Activated B cell treated with CpG ODN at 0.5 μM for 24 hours (primary cell): ENCODE data around the gene PGM3. TPM values are rescaled to one million over a fixed set of nuclear protein-coding genes. Genes with fewer than 3 reads are reported as not detected.

ENCODE experiments used
- ATAC-seq: fragments of 200-7000 bp; cut with Tn5 transposase; one replicate; pipeline ENCODE4 v1.10.0; 2021; ENCODE audit warnings: low read depth, mild to moderate bottlenecking, moderate library complexity
- CTCF ChIA-PET: fragments of 350-600 bp; sonication (Branson Sonifier 250); formaldehyde crosslinking; loops from one replicate; lab custom pipeline; 2021; ENCODE audit warnings: antibody characterized with exemption; lab: Charles Lee
- POLR2A ChIA-PET: fragments of 350-600 bp; sonication (Branson Sonifier 250); formaldehyde crosslinking; loops from one replicate; lab custom pipeline; 2021; ENCODE audit warnings: antibody characterized with exemption; lab: Charles Lee
- DNase-seq: peaks from one replicate; pipeline ENCODE4 v3.0.0; 2022
- H3K27ac Mint-ChIP-seq: one replicate; pipeline ENCODE4 v1.8.0; 2020; ENCODE audit warnings: mixed read lengths
- H3K27me3 Mint-ChIP-seq: one replicate; pipeline ENCODE4 v1.8.0; 2021; ENCODE audit warnings: mixed read lengths
- H3K36me3 Mint-ChIP-seq: one replicate; pipeline ENCODE4 v1.8.0; 2021; ENCODE audit warnings: low read depth, mixed read lengths
- H3K4me1 Mint-ChIP-seq: one replicate; pipeline ENCODE4 v1.8.0; 2021; ENCODE audit warnings: mixed read lengths
- H3K4me3 Mint-ChIP-seq: one replicate; pipeline ENCODE4 v1.8.0; 2020; ENCODE audit warnings: mild to moderate bottlenecking, mixed read lengths
- H3K9me3 Mint-ChIP-seq: one replicate; pipeline ENCODE4 v1.8.0; 2020; ENCODE audit warnings: mixed read lengths
- intact Hi-C: fragments of 100-400 bp; cut with micrococcal nuclease; formaldehyde crosslinking; loops from one replicate; pipeline ENCODE4 v1.15.1; 2024
- total RNA-seq: library from RNA; stranded (reverse); gene quantifications from 2 replicates; pipeline ENCODE4 v1.2.3, GENCODE V29; 2022
- TF ChIP-seq, protein P1 (sequence below): fragments of 200-600 bp; IDR thresholded peaks from one replicate; pipeline ENCODE4 v1.8.0; 2022; ENCODE audit warnings: antibody characterized with exemption, mild to moderate bottlenecking

The PGM3 gene
- total RNA-seq, 1 donor from 2014 or later, result 20.1 TPM

DNA sequence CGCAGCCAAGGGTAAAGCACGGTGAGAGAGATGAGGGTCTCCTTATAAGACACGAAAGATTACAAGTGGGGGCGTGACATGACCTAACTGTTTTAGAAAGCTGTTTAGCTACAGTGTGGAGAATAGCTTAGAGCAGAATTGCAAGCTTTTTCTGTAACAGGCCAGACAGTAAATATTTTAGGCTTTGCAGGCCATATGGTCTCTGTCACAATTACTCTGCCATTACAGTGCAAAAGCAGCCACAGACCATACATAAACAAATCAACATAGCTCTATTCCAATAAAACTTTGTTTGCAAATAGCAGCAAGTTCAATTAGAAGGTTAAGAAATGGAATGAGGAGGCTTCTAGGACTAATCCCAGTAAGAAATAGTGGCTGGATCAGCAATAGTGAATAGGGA, 16.8 kb downstream of the PGM3 start:
- POLR2A ChIA-PET, result no interaction called here
- CTCF ChIA-PET, result interaction anchor here (1.6 to 1.9 kb wide), 2 partner anchors 109 to 111 kb away, joined by 4 to 5 read pairs; partner anchors contain the start of genes DOP1A and UBE3D
- H3K9me3 Mint-ChIP-seq, result no peaks in the 10 kb centered on the region
- H3K27me3 Mint-ChIP-seq, result no peaks in the 10 kb centered on the region
- DNase-seq (no peak), ATAC-seq (no peak)
- H3K4me3 Mint-ChIP-seq, result no peak overlapping the region
- H3K36me3 Mint-ChIP-seq, result peaks cover 72% of the 10 kb centered on the region
- TF ChIP-seq, protein P1, sequence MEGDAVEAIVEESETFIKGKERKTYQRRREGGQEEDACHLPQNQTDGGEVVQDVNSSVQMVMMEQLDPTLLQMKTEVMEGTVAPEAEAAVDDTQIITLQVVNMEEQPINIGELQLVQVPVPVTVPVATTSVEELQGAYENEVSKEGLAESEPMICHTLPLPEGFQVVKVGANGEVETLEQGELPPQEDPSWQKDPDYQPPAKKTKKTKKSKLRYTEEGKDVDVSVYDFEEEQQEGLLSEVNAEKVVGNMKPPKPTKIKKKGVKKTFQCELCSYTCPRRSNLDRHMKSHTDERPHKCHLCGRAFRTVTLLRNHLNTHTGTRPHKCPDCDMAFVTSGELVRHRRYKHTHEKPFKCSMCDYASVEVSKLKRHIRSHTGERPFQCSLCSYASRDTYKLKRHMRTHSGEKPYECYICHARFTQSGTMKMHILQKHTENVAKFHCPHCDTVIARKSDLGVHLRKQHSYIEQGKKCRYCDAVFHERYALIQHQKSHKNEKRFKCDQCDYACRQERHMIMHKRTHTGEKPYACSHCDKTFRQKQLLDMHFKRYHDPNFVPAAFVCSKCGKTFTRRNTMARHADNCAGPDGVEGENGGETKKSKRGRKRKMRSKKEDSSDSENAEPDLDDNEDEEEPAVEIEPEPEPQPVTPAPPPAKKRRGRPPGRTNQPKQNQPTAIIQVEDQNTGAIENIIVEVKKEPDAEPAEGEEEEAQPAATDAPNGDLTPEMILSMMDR, result no peak
- H3K27ac Mint-ChIP-seq, result no peak overlapping the region
- intact Hi-C loops, result no loop called here
- H3K4me1 Mint-ChIP-seq, result no peaks in the 10 kb centered on the region

DNA sequence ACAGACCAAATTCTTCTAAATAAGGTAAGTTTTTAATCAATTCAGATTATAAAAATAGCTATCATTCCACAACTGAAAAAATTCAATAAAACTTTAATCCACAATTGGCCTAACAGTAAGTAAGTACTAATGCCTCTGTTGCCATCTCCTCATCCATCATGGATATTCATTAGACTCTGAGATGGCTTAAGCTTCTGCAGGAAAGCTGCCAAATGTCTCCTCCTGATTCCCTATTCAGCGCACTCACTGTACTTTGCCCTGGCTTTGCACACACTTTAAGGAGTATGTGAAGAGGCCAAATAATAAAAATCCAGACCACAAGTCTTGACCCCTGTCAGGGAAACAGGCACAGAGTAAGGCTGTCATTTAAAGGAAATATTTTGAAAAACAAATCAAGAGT, 23.6 kb downstream of the PGM3 start:
- Mint-ChIP-seq H3K4me3 (no peak overlapping the region), H3K27me3 (no peaks in the 10 kb centered on the region), H3K4me1 (no peaks in the 10 kb centered on the region), H3K9me3 (no peaks in the 10 kb centered on the region), H3K27ac (no peak overlapping the region), H3K36me3 (peaks cover 86% of the 10 kb centered on the region)
- TF ChIP-seq, protein P1, result no peak
- CTCF ChIA-PET, result no interaction called here
- POLR2A ChIA-PET, result no interaction called here
- intact Hi-C loops, result no loop called here
- ATAC-seq (no peak), DNase-seq (no peak)

DNA sequence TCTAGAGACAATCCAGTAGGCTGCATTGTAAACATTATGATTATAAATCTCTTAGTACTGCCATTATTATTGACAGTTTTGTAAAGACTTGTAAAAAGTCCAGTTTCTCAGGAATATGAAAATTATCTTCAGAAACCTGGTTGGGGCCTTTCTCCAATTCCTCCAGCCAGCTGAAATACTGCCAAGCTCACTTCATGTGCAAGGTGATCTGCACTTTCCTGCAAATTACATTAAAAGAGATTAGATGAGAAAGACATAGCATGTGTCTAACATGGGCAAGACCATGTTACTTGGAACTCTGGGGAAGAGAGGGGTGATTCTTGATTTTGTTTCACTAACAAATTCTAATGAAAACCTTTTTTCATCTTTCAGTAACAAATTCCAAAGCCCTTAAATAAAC, 24.0 kb downstream of the PGM3 start:
- no peak overlapping the region for H3K27ac Mint-ChIP-seq
- ATAC-seq, result no peak
- H3K4me3 Mint-ChIP-seq, result no peak overlapping the region
- TF ChIP-seq, protein P1, result no peak
- H3K9me3 Mint-ChIP-seq, result no peaks in the 10 kb centered on the region
- ChIA-PET POLR2A (no interaction called here), CTCF (no interaction called here)
- H3K36me3 Mint-ChIP-seq, result peaks cover 86% of the 10 kb centered on the region
- intact Hi-C loops, result no loop called here
- no peaks in the 10 kb centered on the region for H3K4me1 Mint-ChIP-seq
- no peaks in the 10 kb centered on the region for H3K27me3 Mint-ChIP-seq
- no peak for DNase-seq

DNA sequence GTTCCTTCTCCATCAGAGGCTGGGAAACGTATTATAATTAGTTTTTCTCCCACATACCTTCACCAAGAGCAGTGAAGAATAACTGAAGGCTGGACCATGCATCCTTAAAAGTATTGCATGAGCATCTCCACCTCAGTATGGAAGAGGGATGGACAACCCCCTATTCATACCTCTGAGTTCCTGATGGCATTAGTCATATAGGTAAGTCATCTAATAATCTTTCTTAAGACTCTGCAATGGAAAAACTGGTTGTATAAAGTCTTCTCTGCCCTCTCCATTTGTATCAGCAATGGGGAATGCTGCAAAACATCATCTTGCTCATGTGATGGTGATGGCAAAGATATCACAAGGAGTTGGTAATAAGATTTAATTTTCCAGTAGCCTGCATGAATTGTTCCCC, 24.5 kb downstream of the PGM3 start:
- intact Hi-C loops, result no loop called here

DNA sequence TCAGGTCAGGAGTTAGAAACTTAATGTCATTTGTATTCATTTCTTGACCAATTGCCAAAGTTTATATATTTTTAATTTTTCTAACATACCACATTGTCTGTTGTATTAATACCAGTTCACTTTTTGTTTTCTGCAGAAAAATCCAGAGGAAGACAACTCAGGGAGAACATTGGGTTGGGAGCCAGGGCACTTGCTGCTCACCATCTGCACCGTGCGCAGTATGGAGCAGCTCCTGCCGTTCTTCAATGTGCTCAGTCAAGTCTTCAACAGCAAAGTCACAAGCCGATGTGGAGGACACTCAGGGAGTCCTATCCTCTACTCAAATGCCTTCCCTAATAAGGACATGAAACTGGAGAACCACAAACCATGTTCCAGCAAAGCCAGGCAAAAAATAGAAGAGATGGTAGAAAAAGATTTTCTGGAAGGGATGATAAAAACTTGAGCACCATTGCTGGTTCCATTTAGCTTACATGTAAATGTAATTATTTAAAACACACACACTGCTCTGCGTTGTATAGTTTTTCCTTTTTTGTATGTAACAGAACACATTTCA, 25.3 kb downstream of the PGM3 start:
- CTCF ChIA-PET, result interaction anchor here (1.2 kb wide), 1 partner anchor 101 kb away, joined by 3 read pairs; the partner anchor contains the start of gene DOP1A
- Mint-ChIP-seq H3K36me3 (peaks cover 85% of the 10 kb centered on the region), H3K4me1 (no peaks in the 10 kb centered on the region), H3K4me3 (no peak overlapping the region), H3K27ac (no peak overlapping the region), H3K9me3 (no peaks in the 10 kb centered on the region), H3K27me3 (no peaks in the 10 kb centered on the region)
- POLR2A ChIA-PET, result no interaction called here
- TF ChIP-seq, protein P1, result no peak
- DNase-seq (no peak), ATAC-seq (no peak)
- intact Hi-C loops, result no loop called here

More for the DNA sequence above, 24.5 kb downstream of the PGM3 start:
- Mint-ChIP-seq H3K4me3 (no peak overlapping the region), H3K27ac (no peak overlapping the region), H3K9me3 (no peaks in the 10 kb centered on the region), H3K4me1 (no peaks in the 10 kb centered on the region), H3K36me3 (peaks cover 86% of the 10 kb centered on the region), H3K27me3 (no peaks in the 10 kb centered on the region)
- DNase-seq, result no peak
- CTCF ChIA-PET, result interaction anchor here (1.2 kb wide), 1 partner anchor 101 kb away, joined by 3 read pairs; the partner anchor contains the start of gene DOP1A
- POLR2A ChIA-PET, result no interaction called here
- TF ChIP-seq, protein P1, result no peak
- ATAC-seq, result no peak
